Glutamatergic neuron (in vitro differentiated cells): ENCODE data around the gene CCDC198. TPM values are rescaled to one million over a fixed set of nuclear protein-coding genes. Genes with fewer than 3 reads are reported as not detected.
A peak's percentile ranks its signal among the peaks of the same experiment; 100 is the strongest.

Experiments
- DNase-seq: peaks from one replicate; pipeline ENCODE4 v3.0.0; 2022
- H3K27ac Mint-ChIP-seq: one replicate; pipeline ENCODE4 v1.8.0; 2020; ENCODE audit warnings: mild to moderate bottlenecking, mixed read lengths, inconsistent platforms; ENCODE audit not compliant: unreplicated experiment
- H3K27me3 Mint-ChIP-seq: one replicate; pipeline ENCODE4 v1.8.0; 2020; ENCODE audit warnings: mild to moderate bottlenecking, moderate library complexity, mixed read lengths, inconsistent platforms; ENCODE audit not compliant: unreplicated experiment
- H3K36me3 Mint-ChIP-seq: one replicate; pipeline ENCODE4 v1.8.0; 2020; ENCODE audit warnings: mild to moderate bottlenecking, mixed read lengths, inconsistent platforms; ENCODE audit not compliant: unreplicated experiment
- H3K4me1 Mint-ChIP-seq: one replicate; pipeline ENCODE4 v1.8.0; 2020; ENCODE audit warnings: mild to moderate bottlenecking, low read depth, mixed read lengths, inconsistent platforms; ENCODE audit not compliant: unreplicated experiment
- H3K4me3 Mint-ChIP-seq: one replicate; pipeline ENCODE4 v1.8.0; 2020; ENCODE audit warnings: mild to moderate bottlenecking, mixed read lengths, inconsistent platforms; ENCODE audit not compliant: unreplicated experiment
- H3K9me3 Mint-ChIP-seq: one replicate; pipeline ENCODE4 v1.8.0; 2020; ENCODE audit warnings: mild to moderate bottlenecking, moderate library complexity, mixed read lengths, inconsistent platforms; ENCODE audit not compliant: unreplicated experiment
- CTCF ChIP-seq: fragments of 200-600 bp; sonication (generic); IDR thresholded peaks from one replicate; pipeline ENCODE4 v1.5.0; 2021; ENCODE audit not compliant: partially characterized antibody, unreplicated experiment
- total RNA-seq: library from RNA; stranded (reverse); fragmentation: NEBNext Ultra II Directional; extraction: Animal tissue kit (Norgen Biotek cat#: 25700); gene quantifications from one replicate; pipeline ENCODE4 v1.2.1, GENCODE V29; 2021; ENCODE audit not compliant: unreplicated experiment

The CCDC198 gene
- total RNA-seq, 1 donor from 2014 or later, result not detected

GRCh38 chr14:57461777-57462320 is 31.8 kb downstream of the CCDC198 start:
- H3K27ac Mint-ChIP-seq, result no peak overlapping the region
- no peak for TF ChIP-seq CTCF
- no peaks in the 10 kb centered on the region for H3K4me1 Mint-ChIP-seq
- H3K4me3 Mint-ChIP-seq, result no peak overlapping the region
- no peaks in the 10 kb centered on the region for H3K9me3 Mint-ChIP-seq
- H3K27me3 Mint-ChIP-seq, result peaks cover 2% of the 10 kb centered on the region
- H3K36me3 Mint-ChIP-seq, result no peaks in the 10 kb centered on the region
- no peak for DNase-seq

GRCh38 chr14:57435923-57436322 is 57.7 kb downstream of the CCDC198 start:
- Mint-ChIP-seq H3K36me3 (peaks cover 17% of the 10 kb centered on the region), H3K9me3 (peaks cover 4% of the 10 kb centered on the region), H3K27me3 (no peaks in the 10 kb centered on the region), H3K27ac (no peak overlapping the region), H3K4me1 (no peaks in the 10 kb centered on the region), H3K4me3 (no peak overlapping the region)
- DNase-seq, result no peak
- peak; percentile 30 for TF ChIP-seq CTCF

GRCh38 chr14:57420986-57421385 is 72.7 kb downstream of the CCDC198 start:
- no peaks in the 10 kb centered on the region for H3K27me3 Mint-ChIP-seq
- H3K4me1 Mint-ChIP-seq, result no peaks in the 10 kb centered on the region
- TF ChIP-seq CTCF, result no peak
- no peak overlapping the region for H3K4me3 Mint-ChIP-seq
- H3K36me3 Mint-ChIP-seq, result no peaks in the 10 kb centered on the region
- no peak for DNase-seq
- H3K9me3 Mint-ChIP-seq, result no peaks in the 10 kb centered on the region
- no peak overlapping the region for H3K27ac Mint-ChIP-seq

- no peak for TF ChIP-seq CTCF
- H3K4me3 Mint-ChIP-seq, result no peak overlapping the region
- H3K27me3 Mint-ChIP-seq, result no peaks in the 10 kb centered on the region
- no peaks in the 10 kb centered on the region for H3K4me1 Mint-ChIP-seq
- no peaks in the 10 kb centered on the region for H3K9me3 Mint-ChIP-seq
- DNase-seq, result no peak
- H3K36me3 Mint-ChIP-seq, result no peaks in the 10 kb centered on the region
- no peak overlapping the region for H3K27ac Mint-ChIP-seq
Observed at GRCh38 chr14:57420033-57420432, 73.6 kb downstream of the CCDC198 start.

Other genes starting within 250 kb of the CCDC198 start
- 170 TPM for gene EXOC5, start 225.0 kb downstream of the CCDC198 start, total RNA-seq
- 91.3 TPM for gene AP5M1, start 224.9 kb downstream of the CCDC198 start, total RNA-seq
- 21.4 TPM for gene NAA30, start 103.3 kb downstream of the CCDC198 start, total RNA-seq